Heart right ventricle (tissue), 16 donors: ENCODE data around the gene ZNF182. TPM values are rescaled to one million over a fixed set of nuclear protein-coding genes. Genes with fewer than 3 reads are reported as not detected.
"Not testable (repeated sequence)": the region's sequence is repeated elsewhere in the genome, so short reads cannot be mapped to it uniquely, and the experiment has no call there.

Source experiments
- ATAC-seq, 8 donors: fragments of 200-7000 bp; cut with Tn5 transposase; one replicate each; pipeline ENCODE4 v1.9.1; 2020; ENCODE audit warnings: mild to moderate bottlenecking in 8 of 8, moderate library complexity in 8 of 8, moderate number of reproducible peaks in 1 of 8
- DNase-seq, 2 donors: peaks; one replicate each; pipeline ENCODE4 v3.0.0-alpha.2; 2020
- H3K27ac ChIP-seq, 10 donors: fragments of 200-600 bp; sonication (generic) in 2 of 10; one replicate each; pipeline versions ENCODE4 v1.5.0 to v1.8.0; 2020 to 2022; ENCODE audit warnings: mild to moderate bottlenecking in 3 of 10
- H3K27me3 ChIP-seq, 7 donors: fragments of 200-600 bp; one replicate each; pipeline ENCODE4 v1.8.0; 2021 to 2022; ENCODE audit warnings: mild to moderate bottlenecking in 2 of 7
- H3K36me3 ChIP-seq, 9 donors: fragments of 200-600 bp; sonication (generic) in 1 of 9; one replicate each; pipeline versions ENCODE4 v1.5.0 to v1.8.0; 2020 to 2022; ENCODE audit warnings: mild to moderate bottlenecking in 2 of 9
- H3K4me1 ChIP-seq, 9 donors: fragments of 200-600 bp; sonication (generic) in 1 of 9; one replicate each; pipeline versions ENCODE4 v1.5.0 to v1.8.0; 2020 to 2022; ENCODE audit warnings: mild to moderate bottlenecking in 4 of 9
- H3K4me3 ChIP-seq, 10 donors: fragments of 200-600 bp; sonication (generic) in 2 of 10; one replicate each; pipeline versions ENCODE4 v1.5.0 to v1.8.0; 2020 to 2022; ENCODE audit warnings: mild to moderate bottlenecking in 7 of 10, moderate library complexity in 2 of 10
- H3K9me3 ChIP-seq, 11 donors: fragments of 200-600 bp in 10 of 11; sonication (generic) in 2 of 11; one replicate each; pipeline versions ENCODE4 v1.5.0 to v1.8.0; 2013 to 2022; ENCODE audit warnings: mild to moderate bottlenecking in 2 of 11, control low read depth in 1 of 11, moderate library complexity in 1 of 11
- CTCF ChIP-seq, 9 donors: fragments of 200-600 bp; sonication (generic) in 2 of 9; IDR thresholded peaks; one replicate each; pipeline versions ENCODE4 v1.5.0 to v1.8.0; 2021 to 2022; ENCODE audit warnings: antibody characterized with exemption in 9 of 9, mild to moderate bottlenecking in 5 of 9, moderate library complexity in 1 of 9
- WGBS, 2 donors: extraction: QIAGEN DNeasy Blood & Tissue Kit; methylation state at CpG; one replicate each; pipeline ENCODE4 v1.1.7; 2013; ENCODE audit warnings: inconsistent platforms in 1 of 2; 5-methylcytosine and 5-hydroxymethylcytosine counted together
- intact Hi-C, 10 donors: fragments of 100-400 bp; cut with DNase I; formaldehyde crosslinking; loops; one replicate each; pipeline versions ENCODE4 v1.11.1 to v1.14.2; 2022
- polyA plus RNA-seq, 2 donors: library from polyadenylated mRNA; stranded (reverse); fragments of 200-250 nt; gene quantifications; one replicate each; pipeline ENCODE4 v1.2.3, GENCODE V29; 2013
- total RNA-seq, 10 donors: library from RNA; stranded (reverse); fragmentation: NEBNext Ultra II Directional in 3 of 10; extraction: Animal tissue kit (Norgen Biotek cat#: 25700) in 3 of 10; gene quantifications; one replicate each; pipeline versions ENCODE4 v1.2.1 to v1.2.4, GENCODE V29; 2021 to 2023
- donor health status: Arrhythmogenic right ventricular cardiomyopathy.
- donor health status: ischemic (EF 13 %, LVEDD 7.1; RV severe dilation, severe dysfunction).
- donor health status: healthy with polysubstance abuse.
- donor health status: DM: no; HTN: yes; CAD: no.
- donor health status: DM: no; HTN: no; CAD: no.
- donor health status: ischemic (EF 25% LVEDD 6.9; RV normal size, moderate dysfunction).
- donor health status: ischemic (EF 25% LVEDD 5.7; RV mildly dilated, moderate dysfunction).
- donor health status: healthy.
- donor health status: DM: yes; HTN: yes; CAD: no.
- donor health status: Ischemic cardiomyopathy.
- donor health status: ischemic (EF 35%, LVEDD 5.7; RV mildly dilated, moderate dysfunction).
- donor health status: nonischemic (EF 11% LVEDD 7.7; RV severe dilation, severe dysfunction).
- donor health status: DM: yes; HTN: yes; CAD: no.
- donor health status: PGD.
- donor health status: ischemic (EF 29% LVEDD 5.4; RV normal size, mild dysfunction).
- donor health status: nonischemic (EF 23%, LVEDD 6.1; RV moderate dilation, normal function).

The ZNF182 gene
- total and polyA plus RNA-seq, 12 donors, result 1.6 to 4.3 (median 3.1) TPM

DNA sequence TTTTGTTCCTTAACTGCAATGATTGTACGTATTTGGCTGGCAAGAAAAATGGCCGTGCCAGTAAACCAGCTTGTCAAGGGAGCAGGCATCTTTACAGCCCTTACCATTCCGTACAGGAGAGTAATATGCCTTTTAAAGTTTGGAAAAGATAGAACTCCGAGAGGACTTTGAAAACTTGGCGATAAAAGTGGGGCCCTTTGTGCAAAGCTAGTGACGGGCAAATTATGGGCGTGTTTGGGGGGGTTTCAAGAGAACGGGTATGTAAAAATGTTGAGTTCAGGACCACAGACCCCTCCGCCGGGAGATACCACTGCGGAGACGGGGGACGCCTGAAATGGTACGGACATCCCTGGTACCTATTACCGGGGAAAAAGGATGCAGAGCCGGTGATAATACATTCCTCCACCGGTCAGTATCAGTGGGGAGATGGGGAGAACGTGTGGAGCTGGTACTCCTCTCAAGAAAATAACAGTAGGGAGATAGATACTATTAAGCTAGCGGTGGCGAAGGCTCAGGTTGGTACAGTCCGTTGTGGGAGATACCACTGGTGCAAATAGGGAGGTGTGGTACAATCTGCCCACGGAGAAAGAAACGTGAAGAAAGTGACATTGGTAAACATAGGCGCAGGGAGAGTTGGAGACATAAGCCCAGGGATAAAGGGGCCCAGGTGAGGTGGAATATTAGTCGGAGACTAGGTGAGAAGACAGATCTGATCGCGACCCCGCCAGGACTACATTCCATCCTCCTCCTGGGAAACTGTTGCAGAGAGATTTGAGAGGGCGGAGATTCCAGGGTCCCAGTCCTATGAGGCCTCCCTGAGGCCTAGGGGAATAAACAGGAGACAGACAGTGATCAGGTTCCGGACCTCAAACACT is 17.5 kb upstream of the ZNF182 start:
- intact Hi-C loops, result loop anchor here in 7 of 10 donors (5.0 to 10.0 kb wide), 8 partner anchors 56 to 476 kb away; partner anchors contain the start of genes ZNF81 (in 4 of the 7), ELK1 (in 3 of the 7), UXT (in 3 of the 7) and ARAF (in 1 of the 7)
- no peaks in the 10 kb centered on the region for H3K36me3 ChIP-seq
- H3K4me3 ChIP-seq, result peak overlapping the region; percentile 34 to 66 (median 58)
- no peaks in the 10 kb centered on the region for H3K27me3 ChIP-seq
- no peak for TF ChIP-seq CTCF (IDR thresholded peaks at IDR 0.05)
- H3K9me3 ChIP-seq, result peaks cover 0 to 3% (median 0%) of the 10 kb centered on the region in 11 donors
- WGBS, 2 donors, result 0 to 1% methylated on average over 29 to 30 of the region's 30 CpGs
- peaks cover 0 to 11% (median 0%) of the 10 kb centered on the region in 9 donors for H3K4me1 ChIP-seq
- H3K27ac ChIP-seq, result peak overlapping the region; percentile 71 to 96 (median 92)
- peak; percentile 80 to 82 for DNase-seq
- peak; percentile 80 to 93 (median 90) for ATAC-seq

DNA sequence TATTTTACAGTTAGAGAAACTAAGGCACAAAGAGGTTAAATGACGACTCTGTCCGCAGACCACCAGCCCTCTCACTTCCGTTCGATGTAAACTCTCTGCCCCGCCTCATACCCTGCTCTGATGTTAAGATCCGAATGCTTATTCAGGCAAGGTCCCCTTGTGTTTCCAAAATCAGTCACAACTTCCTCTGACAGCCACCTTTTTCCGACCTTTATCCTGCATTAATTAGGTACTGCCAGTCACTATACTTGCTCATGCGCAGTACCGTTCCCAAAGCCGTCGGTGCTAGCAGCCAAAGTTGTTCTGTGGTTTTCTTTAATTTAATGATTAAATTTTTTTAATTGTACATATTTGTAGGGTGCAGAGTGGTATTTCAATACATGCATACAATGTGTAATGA is 16.7 kb upstream of the ZNF182 start:
- H3K27ac ChIP-seq, result peak overlapping the region in 5 of 10 donors; percentile 71 to 95 (median 91)
- H3K36me3 ChIP-seq, H3K27me3 ChIP-seq, H3K4me1 ChIP-seq, H3K9me3 ChIP-seq, DNase-seq, ATAC-seq: not testable (repeated sequence)
- 47 to 50% methylated on average over 11 of the region's 11 CpGs for WGBS, 2 donors
- peak overlapping the region in 7 of 10 donors; percentile 48 to 66 (median 63) for H3K4me3 ChIP-seq
- intact Hi-C loops, result loop anchor here in 7 of 10 donors (5.0 to 10.0 kb wide), 8 partner anchors 56 to 476 kb away; partner anchors contain the start of genes ZNF81 (in 4 of the 7), ELK1 (in 3 of the 7), UXT (in 3 of the 7) and ARAF (in 1 of the 7)

- no CpG with 5 or more reads among the region's 1 CpG for WGBS, 2 donors
- DNase-seq, H3K4me3 ChIP-seq, H3K4me1 ChIP-seq, H3K27ac ChIP-seq, H3K36me3 ChIP-seq, H3K27me3 ChIP-seq, H3K9me3 ChIP-seq, ATAC-seq: not testable (repeated sequence)
- intact Hi-C loops, result loop anchor here in 7 of 10 donors (5.0 to 10.0 kb wide), 8 partner anchors 55 to 475 kb away; partner anchors contain the start of genes ZNF81 (in 4 of the 7), ELK1 (in 3 of the 7), UXT (in 3 of the 7) and ARAF (in 1 of the 7)
Observed at GRCh38 chrX:48019892-48020291, 16.1 kb upstream of the ZNF182 start.

GRCh38 chrX:48016583-48017310 is 13.0 kb upstream of the ZNF182 start:
- H3K27me3 ChIP-seq, intact Hi-C loops, DNase-seq, H3K4me1 ChIP-seq, H3K9me3 ChIP-seq, H3K4me3 ChIP-seq, ATAC-seq, H3K27ac ChIP-seq, H3K36me3 ChIP-seq: not testable (repeated sequence)
- WGBS, 2 donors, result 95 to 97% methylated on average over 13 to 24 of the region's 46 CpGs

GRCh38 chrX:48009445-48009960 is 5.7 kb upstream of the ZNF182 start:
- ATAC-seq, intact Hi-C loops, H3K27ac ChIP-seq, H3K27me3 ChIP-seq, H3K4me3 ChIP-seq, H3K9me3 ChIP-seq, DNase-seq, H3K36me3 ChIP-seq, H3K4me1 ChIP-seq: not testable (repeated sequence)
- WGBS, 2 donors, result no CpG with 5 or more reads among the region's 2 CpGs

- H3K27me3 ChIP-seq, H3K27ac ChIP-seq, H3K4me3 ChIP-seq, DNase-seq, ATAC-seq, H3K9me3 ChIP-seq, intact Hi-C loops, H3K36me3 ChIP-seq: not testable (repeated sequence)
- H3K4me1 ChIP-seq, result peaks cover 0 to 11% (median 5%) of the 10 kb centered on the region in 9 donors
- no CpG with 5 or more reads among the region's 8 CpGs for WGBS, 2 donors
Observed at GRCh38 chrX:48006688-48007087, 2.9 kb upstream of the ZNF182 start, which contains the start of gene SPACA5. TSS of gene SPACA5 (plus strand) at chrX:48006988. CDS start at chrX:48007803, 815 bp downstream.
